Posterior cingulate gyrus (tissue), 11 donors: ENCODE data around the gene DPH2.

Experiments used
- DNase-seq, 10 donors: peaks; one replicate each; pipeline versions ENCODE4 v3.0.0 to v3.0.0-alpha.2; 2020 to 2021; ENCODE audit warnings: mixed read lengths in 3 of 10
- intact Hi-C: fragments of 100-400 bp; cut with DNase I; formaldehyde crosslinking; loops from one replicate; pipeline ENCODE4 v1.15.1; 2023

Gene DPH2

GRCh38 chr1:43938892-43939587 is 30.8 kb upstream of the DPH2 start:
- intact Hi-C loops: no loop called here
- peak in 2 of 10 donors; percentile 84 to 85 for DNase-seq

- no peak for DNase-seq
- intact Hi-C loops: loop anchor here (10.0 kb wide), 1 partner anchor 92 kb away; the partner anchor contains the start of gene SLC6A9
Measured at GRCh38 chr1:43942411-43942810, 27.4 kb upstream of the DPH2 start.

GRCh38 chr1:43944860-43945259 is 24.9 kb upstream of the DPH2 start:
- intact Hi-C loops: loop anchor here (10.0 kb wide), 1 partner anchor 90 kb away; the partner anchor contains the start of gene SLC6A9
- DNase-seq: no peak

- intact Hi-C loops: loop anchor here (2.0 to 10.0 kb wide), 2 partner anchors 29 to 89 kb away; partner anchors contain the start of genes ATP6V0B and SLC6A9
- DNase-seq: no peak
Measured at GRCh38 chr1:43945674-43946235, 24.1 kb upstream of the DPH2 start.

- peak; percentile 95 to 100 (median 97) for DNase-seq
- intact Hi-C loops: loop anchor here (2.0 to 10.0 kb wide), 2 partner anchors 28 to 88 kb away; partner anchors contain the start of genes ATP6V0B and SLC6A9
Measured at GRCh38 chr1:43946236-43947060, 23.4 kb upstream of the DPH2 start, which contains the start of gene IPO13. IPO13 (plus strand) TSS chr1:43946950; CDS start chr1:43947601, 651 bp downstream.

- DNase-seq: peak in 1 of 10 donors; percentile 87
- intact Hi-C loops: loop anchor here (2.0 to 10.0 kb wide), 2 partner anchors 28 to 88 kb away; partner anchors contain the start of genes ATP6V0B and SLC6A9
Measured at GRCh38 chr1:43947061-43947873, 22.5 kb upstream of the DPH2 start.

- DNase-seq: peak in 1 of 10 donors; percentile 86
- intact Hi-C loops: loop anchor here (2.0 to 10.0 kb wide), 2 partner anchors 27 to 87 kb away; partner anchors contain the start of genes ATP6V0B and SLC6A9
Measured at GRCh38 chr1:43947874-43948437, 21.9 kb upstream of the DPH2 start.

GRCh38 chr1:43949678-43950077 is 20.1 kb upstream of the DPH2 start:
- DNase-seq: no peak
- intact Hi-C loops: loop anchor here (10.0 kb wide), 1 partner anchor 85 kb away; the partner anchor contains the start of gene SLC6A9

GRCh38 chr1:43951021-43951985 is 18.5 kb upstream of the DPH2 start:
- DNase-seq: no peak
- intact Hi-C loops: no loop called here

GRCh38 chr1:43952731-43953346 is 17.0 kb upstream of the DPH2 start:
- DNase-seq: peak in 7 of 10 donors; percentile 50 to 95 (median 73)
- intact Hi-C loops: no loop called here

GRCh38 chr1:43953361-43953760 is 16.4 kb upstream of the DPH2 start:
- intact Hi-C loops: no loop called here
- peak in 2 of 10 donors; percentile 53 to 60 for DNase-seq

- intact Hi-C loops: no loop called here
- peak; percentile 66 to 98 (median 84) for DNase-seq
Measured at GRCh38 chr1:43954036-43954435, 15.8 kb upstream of the DPH2 start.

- intact Hi-C loops: no loop called here
- peak in 2 of 10 donors; percentile 35 to 53 for DNase-seq
Measured at GRCh38 chr1:43956234-43956633, 13.6 kb upstream of the DPH2 start.

GRCh38 chr1:43957407-43958040 is 12.3 kb upstream of the DPH2 start:
- intact Hi-C loops: no loop called here
- peak in 2 of 10 donors; percentile 52 to 55 for DNase-seq

GRCh38 chr1:43958351-43959255 is 11.2 kb upstream of the DPH2 start:
- intact Hi-C loops: no loop called here
- peak in 2 of 10 donors; percentile 9 to 37 for DNase-seq

GRCh38 chr1:43960798-43961197 is 9.0 kb upstream of the DPH2 start:
- intact Hi-C loops: no loop called here
- peak in 2 of 10 donors; percentile 55 to 62 for DNase-seq
